Esophagus muscularis mucosa (tissue), 4 donors: Measurements from ENCODE around the gene NAMPT. TPM values are rescaled to one million over a fixed set of nuclear protein-coding genes. Genes with fewer than 3 reads are reported as not detected.

Experiments
- DNase-seq: peaks from one replicate; pipeline ENCODE4 v3.0.0-alpha.2; 2017; ENCODE audit errors: extremely low spot score
- H3K27ac ChIP-seq, 4 donors: fragments of 200-600 bp; sonication (generic); replicated peaks in 1 of 4; 1 replicate in 3 of 4; 2 replicates in 1 of 4; pipeline ENCODE4 v1.5.1; 2016 to 2019; ENCODE audit warnings: mild to moderate bottlenecking in 1 of 4
- H3K27me3 ChIP-seq, 4 donors: fragments of 200-600 bp; sonication (generic); one replicate each; pipeline versions ENCODE4 v1.5.1 to v1.6.0; 2016 to 2019
- H3K36me3 ChIP-seq, 4 donors: fragments of 200-600 bp; sonication (generic); one replicate each; pipeline ENCODE4 v1.5.1; 2016 to 2019
- H3K4me1 ChIP-seq, 4 donors: fragments of 200-600 bp; sonication (generic); one replicate each; pipeline ENCODE4 v1.5.1; 2016 to 2019
- H3K4me3 ChIP-seq, 4 donors: fragments of 200-600 bp; sonication (generic); 1 replicate in 2 of 4; 2 replicates in 2 of 4; pipeline ENCODE4 v1.5.1; 2016 to 2019; ENCODE audit warnings: mild to moderate bottlenecking in 4 of 4, moderate library complexity in 1 of 4
- H3K9me3 ChIP-seq, 4 donors: fragments of 200-600 bp; sonication (generic); 1 replicate in 3 of 4; 2 replicates in 1 of 4; pipeline ENCODE4 v1.5.1; 2016 to 2019
- CTCF ChIP-seq, 3 experiments: fragments of 200-600 bp in 2 of 3; fragments of 450-650 bp in 1 of 3; sonication (generic) in 2 of 3; IDR thresholded peaks; one replicate each; pipeline ENCODE4 v1.5.1; 2017 to 2019; ENCODE audit warnings: antibody characterized with exemption in 3 of 3, mild to moderate bottlenecking in 2 of 3, moderate library complexity in 1 of 3
- EP300 ChIP-seq: sonication (generic); formaldehyde crosslinking; IDR thresholded peaks from one replicate; pipeline ENCODE4 v1.6.1; 2017; ENCODE audit warnings: antibody characterized with exemption
- POLR2A ChIP-seq: fragments of 450-650 bp; IDR thresholded peaks from one replicate; pipeline ENCODE4 v1.6.1; 2017; ENCODE audit warnings: antibody characterized with exemption, moderate library complexity, mild to moderate bottlenecking, low read depth
- POLR2AphosphoS5 ChIP-seq, 2 donors: sonication (generic); formaldehyde crosslinking; IDR thresholded peaks; one replicate each; pipeline ENCODE4 v1.6.1; 2017; ENCODE audit warnings: antibody characterized with exemption in 2 of 2
- WGBS: methylation state at CpG from one replicate; pipeline ENCODE4 v1.1.5; 2018; 5-methylcytosine and 5-hydroxymethylcytosine counted together
- intact Hi-C: fragments of 100-400 bp; cut with DNase I; formaldehyde crosslinking; loops from one replicate; pipeline ENCODE4 v1.15.1; 2023
- total RNA-seq, 4 donors: library from RNA; depleted of rRNA; stranded (reverse); fragments of >200 nt; gene quantifications; one replicate each; pipeline versions ENCODE4 v1.1.0 to v1.2.1, GENCODE V29; 2016

The NAMPT gene
- total RNA-seq, 4 donors from 2014 or later, result 51.2 to 1,009 (median 95.4) TPM

GRCh38 chr7:106317971-106318370 lies 33.2 kb upstream of the NAMPT start:
- Histone ChIP-seq H3K4me1 (no peaks in the 10 kb centered on the region), H3K4me3 (no peak overlapping the region), H3K27me3 (no peaks in the 10 kb centered on the region), H3K27ac (no peak overlapping the region), H3K9me3 (no peaks in the 10 kb centered on the region), H3K36me3 (no peaks in the 10 kb centered on the region)
- intact Hi-C loops, result no loop called here
- TF ChIP-seq POLR2AphosphoS5 (IDR thresholded peaks at IDR 0.05) (no peak), EP300 (no peak), CTCF (IDR thresholded peaks at IDR 0.05) (no peak), POLR2A (no peak)
- WGBS, result 90% methylated on average over 5 of the region's 5 CpGs
- DNase-seq, result no peak

- no peak for TF ChIP-seq POLR2AphosphoS5 (IDR thresholded peaks at IDR 0.05)
- TF ChIP-seq CTCF (IDR thresholded peaks at IDR 0.05), result no peak
- no peak for DNase-seq
- Histone ChIP-seq H3K36me3 (no peaks in the 10 kb centered on the region), H3K4me1 (no peaks in the 10 kb centered on the region), H3K27ac (no peak overlapping the region), H3K9me3 (no peaks in the 10 kb centered on the region), H3K4me3 (no peak overlapping the region), H3K27me3 (no peaks in the 10 kb centered on the region)
- intact Hi-C loops, result no loop called here
Measured at GRCh38 chr7:106316947-106317346, 32.2 kb upstream of the NAMPT start.

- no peaks in the 10 kb centered on the region for H3K36me3 ChIP-seq
- H3K27ac ChIP-seq, result no peak overlapping the region
- DNase-seq, result no peak
- no peak overlapping the region for H3K4me3 ChIP-seq
- intact Hi-C loops, result no loop called here
- H3K27me3 ChIP-seq, result no peaks in the 10 kb centered on the region
- WGBS, result 79% methylated on average over 2 of the region's 2 CpGs
- TF ChIP-seq POLR2A (no peak), EP300 (no peak), CTCF (IDR thresholded peaks at IDR 0.05) (no peak), POLR2AphosphoS5 (IDR thresholded peaks at IDR 0.05) (no peak)
- H3K4me1 ChIP-seq, result no peaks in the 10 kb centered on the region
- no peaks in the 10 kb centered on the region for H3K9me3 ChIP-seq
Measured at GRCh38 chr7:106314875-106315274, 30.1 kb upstream of the NAMPT start.

GRCh38 chr7:106313966-106314365 lies 29.2 kb upstream of the NAMPT start:
- Histone ChIP-seq H3K4me3 (no peak overlapping the region), H3K27me3 (no peaks in the 10 kb centered on the region), H3K36me3 (no peaks in the 10 kb centered on the region), H3K27ac (peak overlapping the region in 1 of 4 donors; percentile 14), H3K9me3 (no peaks in the 10 kb centered on the region), H3K4me1 (no peaks in the 10 kb centered on the region)
- DNase-seq, result no peak
- TF ChIP-seq POLR2AphosphoS5 (IDR thresholded peaks at IDR 0.05), result no peak
- TF ChIP-seq CTCF (IDR thresholded peaks at IDR 0.05), result no peak
- no peak for TF ChIP-seq EP300
- no peak for TF ChIP-seq POLR2A
- 77% methylated on average over 2 of the region's 2 CpGs for WGBS
- intact Hi-C loops, result no loop called here

GRCh38 chr7:106313456-106313901 lies 28.7 kb upstream of the NAMPT start:
- no peak overlapping the region for H3K4me3 ChIP-seq
- TF ChIP-seq EP300 (no peak), POLR2AphosphoS5 (IDR thresholded peaks at IDR 0.05) (no peak), CTCF (IDR thresholded peaks at IDR 0.05) (no peak), POLR2A (no peak)
- intact Hi-C loops, result no loop called here
- H3K27ac ChIP-seq, result no peak overlapping the region
- no peaks in the 10 kb centered on the region for H3K9me3 ChIP-seq
- H3K4me1 ChIP-seq, result no peaks in the 10 kb centered on the region
- no peaks in the 10 kb centered on the region for H3K27me3 ChIP-seq
- DNase-seq, result no peak
- 73% methylated on average over 2 of the region's 2 CpGs for WGBS
- no peaks in the 10 kb centered on the region for H3K36me3 ChIP-seq
